Left forelimb (tissue), 1 donor: Measurements from ENCODE around the gene CCDC169.

Source experiments
- DNase-seq: peaks from one replicate; pipeline ENCODE4 v3.0.0-alpha.2; 2018; ENCODE audit warnings: low spot score

Gene CCDC169

GRCh38 chr13:36242761-36243160 lies 54.9 kb downstream of the CCDC169 start:
- no peak for DNase-seq

GRCh38 chr13:36231236-36231635 lies 66.4 kb downstream of the CCDC169 start:
- no peak for DNase-seq

GRCh38 chr13:36224730-36225129 lies 72.9 kb downstream of the CCDC169 start:
- no peak for DNase-seq

- DNase-seq = no peak
Measured at GRCh38 chr13:36219883-36220282, 77.7 kb downstream of the CCDC169 start.

- DNase-seq = no peak
Measured at GRCh38 chr13:36217456-36217855, 80.2 kb downstream of the CCDC169 start.

- no peak for DNase-seq
Measured at GRCh38 chr13:36214163-36214921, 83.3 kb downstream of the CCDC169 start, which contains the start of gene SOHLH2. Gene SOHLH2, minus strand, starts transcription at chr13:36214556. Its CDS starts 30 bp downstream, at chr13:36214526.

GRCh38 chr13:36212789-36213188 lies 84.8 kb downstream of the CCDC169 start:
- no peak for DNase-seq

GRCh38 chr13:36211567-36211966 lies 86.0 kb downstream of the CCDC169 start:
- no peak for DNase-seq

GRCh38 chr13:36210738-36211137 lies 86.9 kb downstream of the CCDC169 start:
- DNase-seq = no peak

GRCh38 chr13:36207672-36208071 lies 89.9 kb downstream of the CCDC169 start:
- no peak for DNase-seq

- DNase-seq = no peak
Measured at GRCh38 chr13:36193151-36193855, 104.3 kb downstream of the CCDC169 start.

GRCh38 chr13:36192166-36192565 lies 105.4 kb downstream of the CCDC169 start:
- no peak for DNase-seq

- no peak for DNase-seq
Measured at GRCh38 chr13:36190771-36191170, 106.8 kb downstream of the CCDC169 start.

GRCh38 chr13:36188441-36188840 lies 109.2 kb downstream of the CCDC169 start:
- no peak for DNase-seq

- DNase-seq = no peak
Measured at GRCh38 chr13:36183901-36184300, 113.7 kb downstream of the CCDC169 start.
